ENCODE measurements around the gene JUNB.

GRCh38 chr19:12750851-12751250, 40.4 kb upstream of the JUNB start:
- TF ChIP-seq, protein P1, sequence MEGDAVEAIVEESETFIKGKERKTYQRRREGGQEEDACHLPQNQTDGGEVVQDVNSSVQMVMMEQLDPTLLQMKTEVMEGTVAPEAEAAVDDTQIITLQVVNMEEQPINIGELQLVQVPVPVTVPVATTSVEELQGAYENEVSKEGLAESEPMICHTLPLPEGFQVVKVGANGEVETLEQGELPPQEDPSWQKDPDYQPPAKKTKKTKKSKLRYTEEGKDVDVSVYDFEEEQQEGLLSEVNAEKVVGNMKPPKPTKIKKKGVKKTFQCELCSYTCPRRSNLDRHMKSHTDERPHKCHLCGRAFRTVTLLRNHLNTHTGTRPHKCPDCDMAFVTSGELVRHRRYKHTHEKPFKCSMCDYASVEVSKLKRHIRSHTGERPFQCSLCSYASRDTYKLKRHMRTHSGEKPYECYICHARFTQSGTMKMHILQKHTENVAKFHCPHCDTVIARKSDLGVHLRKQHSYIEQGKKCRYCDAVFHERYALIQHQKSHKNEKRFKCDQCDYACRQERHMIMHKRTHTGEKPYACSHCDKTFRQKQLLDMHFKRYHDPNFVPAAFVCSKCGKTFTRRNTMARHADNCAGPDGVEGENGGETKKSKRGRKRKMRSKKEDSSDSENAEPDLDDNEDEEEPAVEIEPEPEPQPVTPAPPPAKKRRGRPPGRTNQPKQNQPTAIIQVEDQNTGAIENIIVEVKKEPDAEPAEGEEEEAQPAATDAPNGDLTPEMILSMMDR (IDR thresholded peaks at IDR 0.05), result no peak
- TF ChIP-seq POLR2AphosphoS5 (IDR thresholded peaks at IDR 0.05), result no peak
- no peak for TF ChIP-seq POLR2A (IDR thresholded peaks at IDR 0.05)

Measured in breast epithelium (tissue), 3 donors.